ENCODE data around the gene ARSG. TPM values are rescaled to one million over a fixed set of nuclear protein-coding genes. Genes with fewer than 3 reads are reported as not detected.
"Not testable (repeated sequence)": the region's sequence is repeated elsewhere in the genome, so short reads cannot be mapped to it uniquely, and the experiment has no call there.

Gene ARSG
- total RNA-seq, 2 donors from 2014 or later, result 4.4 to 14.1 TPM

DNA sequence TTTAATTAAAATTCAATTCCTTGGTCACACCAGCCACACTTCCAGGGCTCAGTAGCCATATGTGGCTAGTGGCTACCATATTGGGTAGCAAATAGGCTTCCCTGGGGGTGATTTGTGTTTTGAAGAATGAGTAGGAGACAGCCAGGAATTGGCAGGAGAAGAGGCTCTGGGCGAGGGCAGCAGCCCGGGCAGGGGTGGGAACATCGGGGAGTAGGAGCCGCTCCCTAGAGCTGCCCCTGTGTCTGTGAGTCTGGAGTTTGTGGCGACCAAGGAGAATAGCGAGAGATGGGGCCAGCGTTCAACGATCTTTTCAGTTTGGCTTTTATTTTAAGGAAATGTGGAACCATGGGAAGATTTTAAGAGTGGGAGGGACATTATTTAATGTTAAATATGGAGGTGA lies 84.3 kb downstream of the ARSG start:
- H3K4me1 Mint-ChIP-seq, result peaks cover 15% of the 10 kb centered on the region
- H3K27me3 ChIP-seq (ENCODE audit: control insufficient read depth, insufficient read depth, low read length, poor library complexity, severe bottlenecking), result no peaks in the 10 kb centered on the region
- no peaks in the 10 kb centered on the region for H3K9me3 Mint-ChIP-seq
- TF ChIP-seq, protein P1, sequence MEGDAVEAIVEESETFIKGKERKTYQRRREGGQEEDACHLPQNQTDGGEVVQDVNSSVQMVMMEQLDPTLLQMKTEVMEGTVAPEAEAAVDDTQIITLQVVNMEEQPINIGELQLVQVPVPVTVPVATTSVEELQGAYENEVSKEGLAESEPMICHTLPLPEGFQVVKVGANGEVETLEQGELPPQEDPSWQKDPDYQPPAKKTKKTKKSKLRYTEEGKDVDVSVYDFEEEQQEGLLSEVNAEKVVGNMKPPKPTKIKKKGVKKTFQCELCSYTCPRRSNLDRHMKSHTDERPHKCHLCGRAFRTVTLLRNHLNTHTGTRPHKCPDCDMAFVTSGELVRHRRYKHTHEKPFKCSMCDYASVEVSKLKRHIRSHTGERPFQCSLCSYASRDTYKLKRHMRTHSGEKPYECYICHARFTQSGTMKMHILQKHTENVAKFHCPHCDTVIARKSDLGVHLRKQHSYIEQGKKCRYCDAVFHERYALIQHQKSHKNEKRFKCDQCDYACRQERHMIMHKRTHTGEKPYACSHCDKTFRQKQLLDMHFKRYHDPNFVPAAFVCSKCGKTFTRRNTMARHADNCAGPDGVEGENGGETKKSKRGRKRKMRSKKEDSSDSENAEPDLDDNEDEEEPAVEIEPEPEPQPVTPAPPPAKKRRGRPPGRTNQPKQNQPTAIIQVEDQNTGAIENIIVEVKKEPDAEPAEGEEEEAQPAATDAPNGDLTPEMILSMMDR (conservative IDR thresholded peaks at IDR 0.05), result no peak
- H3K4me3 ChIP-seq (ENCODE audit: low read length), result no peak overlapping the region
- no peaks in the 10 kb centered on the region for H3K36me3 Mint-ChIP-seq (ENCODE audit: low read depth)
- H3K27ac Mint-ChIP-seq, result no peak overlapping the region
- H3K36me3 ChIP-seq (ENCODE audit: control insufficient read depth, insufficient read depth, low read length), result no peaks in the 10 kb centered on the region
- H3K27ac ChIP-seq (ENCODE audit: low read depth, low read length), result no peak overlapping the region
- H3K27me3 Mint-ChIP-seq (ENCODE audit: insufficient read depth), result no peaks in the 10 kb centered on the region
- H3K9ac ChIP-seq (ENCODE audit: extremely low read depth, low read length, poor library complexity, severe bottlenecking), result no peak overlapping the region
- DNase-seq, result no peak
- 95 to 98% methylated on average over 4 to 8 of the region's 8 CpGs for WGBS, 2 experiments (ENCODE audit: insufficient coverage in 1 of 2, insufficient read length in 1 of 2)
- H3K4me1 ChIP-seq (ENCODE audit: control insufficient read depth, insufficient read depth, low read length), result no peaks in the 10 kb centered on the region
- H3K4me3 Mint-ChIP-seq, result no peak overlapping the region
- no peaks in the 10 kb centered on the region for H3K9me3 ChIP-seq (ENCODE audit: control insufficient read depth, low read length)

DNA sequence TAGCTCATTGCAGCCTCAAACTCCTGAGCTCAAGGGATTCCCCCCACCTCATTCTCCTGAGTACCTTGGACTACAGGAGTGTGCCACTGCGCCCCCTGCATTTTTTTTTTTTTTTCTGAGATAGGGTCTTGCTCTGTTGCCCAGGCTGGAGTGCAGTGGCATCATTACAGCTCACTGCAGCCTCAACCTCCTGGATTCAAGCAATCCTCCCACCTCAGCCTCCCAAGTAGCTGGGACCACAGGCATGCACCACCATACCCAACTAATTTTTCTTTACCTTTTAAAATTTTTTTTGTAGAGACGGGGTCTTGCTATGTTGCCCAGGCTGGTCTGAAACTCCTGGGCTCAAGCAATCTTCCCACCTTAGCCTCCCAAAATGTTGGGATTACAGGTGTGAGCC lies 84.9 kb downstream of the ARSG start:
- H3K9me3 ChIP-seq (ENCODE audit: control insufficient read depth, low read length); H3K27me3 ChIP-seq (ENCODE audit: control insufficient read depth, insufficient read depth, low read length, poor library complexity, severe bottlenecking); H3K4me3 Mint-ChIP-seq; H3K4me3 ChIP-seq (ENCODE audit: low read length); H3K27ac Mint-ChIP-seq; H3K36me3 Mint-ChIP-seq (ENCODE audit: low read depth); H3K9me3 Mint-ChIP-seq; H3K27ac ChIP-seq (ENCODE audit: low read depth, low read length); H3K9ac ChIP-seq (ENCODE audit: extremely low read depth, low read length, poor library complexity, severe bottlenecking); H3K27me3 Mint-ChIP-seq (ENCODE audit: insufficient read depth); H3K36me3 ChIP-seq (ENCODE audit: control insufficient read depth, insufficient read depth, low read length); H3K4me1 ChIP-seq (ENCODE audit: control insufficient read depth, insufficient read depth, low read length); DNase-seq: not testable (repeated sequence)
- WGBS, 2 experiments (ENCODE audit: insufficient coverage in 1 of 2, insufficient read length in 1 of 2), result 85 to 86% methylated on average over 1 to 2 of the region's 2 CpGs
- H3K4me1 Mint-ChIP-seq, result peaks cover 15% of the 10 kb centered on the region

DNA sequence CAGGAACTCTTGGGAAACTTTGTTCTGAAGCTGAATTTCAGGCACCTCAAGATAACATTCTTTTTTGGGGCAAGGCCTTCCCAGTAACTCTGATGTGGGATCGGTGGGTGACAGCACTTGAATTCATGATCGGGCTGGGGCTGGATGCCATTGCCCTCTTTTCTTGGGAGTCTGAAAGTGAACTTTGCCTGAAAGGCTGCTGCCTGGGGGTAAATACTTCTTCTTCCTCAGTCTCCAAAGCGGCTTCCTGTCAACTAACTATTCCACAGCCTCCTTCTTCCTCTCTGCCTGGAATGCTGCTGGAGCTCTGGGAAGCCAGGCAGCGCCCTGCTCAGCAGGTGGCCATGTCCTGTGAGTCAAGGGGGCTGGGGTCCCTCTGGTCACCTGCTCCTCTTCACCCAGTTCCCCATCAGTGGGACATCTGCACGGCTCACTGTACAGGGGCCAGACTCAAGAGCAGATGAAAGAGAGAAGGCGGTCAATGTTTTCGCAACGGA lies 86.5 kb downstream of the ARSG start:
- H3K27ac Mint-ChIP-seq, result no peak overlapping the region
- WGBS, 2 experiments (ENCODE audit: insufficient coverage in 1 of 2, insufficient read length in 1 of 2), result 83 to 85% methylated on average over 7 to 8 of the region's 8 CpGs
- H3K4me1 Mint-ChIP-seq, result peaks cover 15% of the 10 kb centered on the region
- H3K27me3 Mint-ChIP-seq (ENCODE audit: insufficient read depth), result no peaks in the 10 kb centered on the region
- TF ChIP-seq, protein P1 (conservative IDR thresholded peaks at IDR 0.05), result no peak
- DNase-seq, result no peak
- Histone ChIP-seq H3K9me3 (ENCODE audit: control insufficient read depth, low read length) (no peaks in the 10 kb centered on the region), H3K27me3 (ENCODE audit: control insufficient read depth, insufficient read depth, low read length, poor library complexity, severe bottlenecking) (no peaks in the 10 kb centered on the region), H3K27ac (ENCODE audit: low read depth, low read length) (peak overlapping the region; percentile 59), H3K4me3 (ENCODE audit: low read length) (no peak overlapping the region), H3K36me3 (ENCODE audit: control insufficient read depth, insufficient read depth, low read length) (no peaks in the 10 kb centered on the region), H3K9ac (ENCODE audit: extremely low read depth, low read length, poor library complexity, severe bottlenecking) (no peak overlapping the region), H3K4me1 (ENCODE audit: control insufficient read depth, insufficient read depth, low read length) (no peaks in the 10 kb centered on the region)
- H3K36me3 Mint-ChIP-seq (ENCODE audit: low read depth), result no peaks in the 10 kb centered on the region
- no peaks in the 10 kb centered on the region for H3K9me3 Mint-ChIP-seq
- H3K4me3 Mint-ChIP-seq, result no peak overlapping the region

Data from endodermal cell (in vitro differentiated cells).